SKM-1 (cell line): ENCODE results near the gene USP25.
"Not testable (repeated sequence)": the region's sequence is repeated elsewhere in the genome, so short reads cannot be mapped to it uniquely, and the experiment has no call there.

Experiments used
- DNase-seq: peaks from one replicate; lab custom pipeline; 2025; ENCODE audit not compliant: unreplicated experiment; lab: John Stamatoyannopoulos, UW

USP25 gene

DNA sequence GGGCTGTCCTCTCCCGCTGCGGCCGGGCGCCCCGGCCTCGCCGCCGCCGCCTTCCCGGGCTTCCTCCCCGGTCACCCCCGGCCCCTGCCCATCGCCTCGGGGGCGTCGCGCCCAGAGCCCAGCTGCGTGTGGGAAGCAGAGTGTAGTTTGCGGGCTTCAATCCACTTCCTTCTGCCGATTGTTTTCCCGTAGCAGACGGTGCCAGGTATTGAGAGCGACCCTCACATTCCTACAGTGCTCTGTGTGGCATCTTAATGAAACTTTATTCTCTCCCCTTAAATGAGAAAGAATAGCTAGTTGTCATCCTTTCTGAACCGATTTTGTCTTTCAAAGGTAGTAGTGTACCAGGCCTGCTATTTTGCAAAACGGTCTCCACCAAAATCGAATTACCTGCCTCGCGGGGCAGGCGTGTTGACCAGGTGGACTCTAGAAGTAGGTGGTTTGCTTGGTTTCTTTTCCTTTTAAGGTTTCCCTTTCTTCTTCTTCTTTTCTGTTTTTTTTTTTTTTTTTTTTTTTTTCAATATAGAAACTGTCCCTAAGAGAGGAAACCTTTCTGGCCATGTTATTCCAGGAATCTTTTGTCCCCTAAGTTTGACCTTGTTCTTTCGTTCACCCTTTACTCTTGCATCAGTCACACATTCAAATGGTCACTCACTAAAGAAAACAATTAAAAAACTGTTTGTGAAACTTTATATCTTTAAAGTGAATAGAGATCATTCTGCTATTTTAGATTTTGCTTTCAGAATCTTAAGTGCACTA is 881 bp downstream of the USP25 start:
- no peak for DNase-seq

DNA sequence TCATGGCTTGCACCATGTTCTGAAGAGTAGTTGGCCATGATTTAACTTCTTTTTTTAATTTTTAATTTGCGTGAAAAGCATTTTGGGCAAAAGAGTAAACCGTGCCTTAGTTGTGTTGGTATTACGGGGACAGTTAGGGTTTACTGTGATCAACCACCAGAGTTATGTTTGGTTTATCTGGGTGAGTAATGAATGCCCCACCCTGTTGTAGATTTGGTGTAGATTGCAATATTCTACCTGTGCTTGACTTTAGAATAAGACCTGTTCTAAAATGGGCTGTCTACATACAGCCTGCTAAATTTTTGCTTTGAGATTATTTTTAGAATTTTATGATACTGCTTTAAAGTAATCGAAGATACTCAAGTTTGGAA is 1.4 kb downstream of the USP25 start:
- no peak for DNase-seq

DNA sequence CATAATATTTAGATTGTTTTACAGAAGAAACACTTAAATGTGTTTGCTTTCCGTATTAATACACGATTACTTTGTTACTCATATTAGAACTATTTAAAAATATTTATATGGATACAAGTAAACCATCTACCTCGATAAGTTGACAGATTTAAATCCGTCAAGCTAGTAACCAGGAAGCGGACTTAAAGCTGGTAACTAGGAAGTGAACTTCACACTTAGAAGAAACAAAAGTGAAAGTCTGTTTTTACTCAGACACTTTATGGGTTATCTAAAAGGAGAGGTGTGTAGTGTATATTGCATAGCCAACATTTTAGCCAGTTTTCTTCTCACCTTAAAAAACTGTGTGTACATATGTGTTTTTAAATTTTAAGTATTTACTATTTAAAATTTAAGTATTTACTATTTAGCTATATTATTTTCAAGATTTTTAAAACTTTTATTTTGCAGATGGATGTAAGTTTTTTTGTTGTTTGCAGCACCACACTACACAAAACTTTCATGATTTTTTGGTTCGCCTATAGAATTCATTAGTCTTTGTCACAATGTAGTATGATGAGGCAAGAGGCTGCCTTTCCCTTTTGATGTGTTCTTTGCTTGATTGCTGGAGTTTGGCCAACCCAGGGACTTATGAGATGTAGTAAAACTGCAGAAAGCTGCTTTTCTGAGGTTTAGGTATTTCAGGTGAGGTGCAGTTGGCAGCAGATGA is 2.7 kb downstream of the USP25 start:
- peak; percentile 64 for DNase-seq

DNA sequence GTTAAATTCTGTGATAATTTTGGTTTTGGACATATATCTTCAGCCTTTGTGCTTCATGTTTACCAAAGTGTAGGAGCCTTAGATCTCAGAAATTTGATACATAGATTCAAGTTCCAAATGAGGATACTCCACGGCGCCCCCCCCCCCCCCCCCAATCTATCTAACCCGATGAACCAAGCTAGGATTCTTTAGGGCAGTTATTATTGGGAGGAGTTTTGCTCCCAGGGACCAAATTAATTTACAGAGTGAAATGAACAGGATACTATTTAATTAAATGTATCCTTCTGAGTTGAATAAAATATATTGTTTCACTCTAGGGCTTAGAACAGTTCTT is 3.2 kb downstream of the USP25 start:
- no peak for DNase-seq

DNA sequence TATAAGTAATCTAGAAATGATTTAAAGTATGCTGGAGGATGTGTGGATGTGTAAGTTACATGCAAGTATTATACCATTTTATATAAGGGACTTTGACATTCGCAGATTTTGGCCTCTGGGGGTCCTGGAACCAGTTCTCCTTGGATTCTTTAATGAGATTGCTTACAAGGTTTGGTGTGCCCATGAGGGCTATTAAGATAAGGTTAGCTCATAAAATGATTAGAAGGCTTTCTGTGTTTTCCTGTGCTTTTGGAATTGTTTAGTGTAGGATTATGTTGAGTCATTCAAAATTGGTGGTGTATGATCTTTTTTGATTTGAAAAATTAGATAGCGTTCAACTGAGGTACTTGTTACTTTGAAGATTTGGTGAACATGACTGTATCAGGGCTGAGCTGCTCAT is 5.6 kb downstream of the USP25 start:
- no peak for DNase-seq

DNA sequence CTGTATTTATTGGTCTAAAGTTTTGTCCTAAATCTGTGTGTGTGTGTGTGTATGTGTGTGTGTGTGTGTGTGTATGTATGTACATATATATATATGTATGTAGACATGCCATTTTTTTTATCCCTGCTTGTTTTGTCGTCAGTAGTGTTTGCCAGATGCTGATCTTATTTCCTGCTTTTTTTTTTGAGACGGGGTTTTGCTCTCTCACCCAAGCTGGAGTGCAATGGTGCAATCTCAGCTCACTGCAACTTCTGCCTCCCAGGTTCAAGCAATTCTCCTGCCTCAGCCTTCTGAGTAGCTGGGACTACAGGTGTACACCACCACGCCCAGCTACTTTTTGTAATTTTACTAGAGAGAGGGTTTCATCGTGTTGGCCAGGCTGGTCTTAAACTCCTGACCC is 6.1 kb downstream of the USP25 start:
- DNase-seq = not testable (repeated sequence)

DNA sequence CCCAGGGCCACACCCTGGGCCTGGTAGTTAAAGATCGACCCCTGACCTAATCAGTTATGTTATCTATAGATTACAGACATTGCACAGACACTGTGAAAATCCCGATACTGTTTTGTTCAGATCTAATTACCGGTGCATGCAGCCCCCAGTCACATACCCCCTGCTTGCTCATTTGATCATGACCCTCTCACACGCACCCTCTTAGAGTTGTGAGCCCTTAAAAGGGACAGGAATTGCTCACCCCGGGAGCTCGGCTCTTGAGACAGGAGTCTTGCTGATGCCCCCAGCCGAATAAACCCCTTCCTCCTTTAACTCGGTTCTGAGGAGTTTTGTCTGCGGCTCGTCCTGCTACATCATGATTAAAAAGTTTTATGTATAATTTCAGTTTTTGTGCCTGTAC is 9.0 kb downstream of the USP25 start:
- not testable (repeated sequence) for DNase-seq

DNA sequence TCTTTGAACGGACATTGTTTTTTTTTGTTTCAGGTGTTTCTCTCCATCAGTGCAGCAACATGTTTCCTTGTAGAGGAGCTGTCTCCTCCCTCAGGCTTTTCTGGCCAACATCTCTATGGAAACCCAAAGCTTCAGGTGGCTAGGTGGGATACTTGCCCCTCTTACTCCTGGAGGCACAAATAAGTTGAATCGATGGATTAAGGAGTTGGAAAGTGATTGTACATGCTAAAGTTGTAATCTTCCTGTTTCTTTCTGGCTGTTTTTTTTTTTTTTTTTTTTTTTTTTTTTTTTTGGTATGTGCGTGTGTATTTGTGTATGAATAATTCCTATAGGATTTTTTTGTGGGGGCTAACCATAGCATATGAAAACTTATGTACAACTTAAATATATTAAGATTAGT is 10.6 kb downstream of the USP25 start:
- DNase-seq = no peak

DNA sequence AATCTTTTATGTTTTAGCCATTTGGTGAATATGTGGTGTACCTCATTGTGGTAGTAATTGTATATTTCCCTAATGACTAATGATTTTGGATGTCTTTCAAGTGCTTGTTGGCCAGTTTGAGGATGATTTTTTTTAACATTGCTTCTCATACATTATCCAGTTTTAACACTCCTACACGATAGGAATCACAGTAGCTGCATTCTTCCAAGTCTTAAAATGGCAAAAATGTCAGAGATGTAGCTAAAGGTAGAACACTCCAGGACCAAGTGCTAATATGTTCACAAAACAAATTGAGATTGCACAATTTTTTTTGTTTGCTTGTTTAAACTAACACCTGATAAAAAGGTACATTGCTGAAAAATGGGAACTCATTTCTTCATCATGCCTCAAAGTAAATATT is 11.7 kb downstream of the USP25 start:
- no peak for DNase-seq

DNA sequence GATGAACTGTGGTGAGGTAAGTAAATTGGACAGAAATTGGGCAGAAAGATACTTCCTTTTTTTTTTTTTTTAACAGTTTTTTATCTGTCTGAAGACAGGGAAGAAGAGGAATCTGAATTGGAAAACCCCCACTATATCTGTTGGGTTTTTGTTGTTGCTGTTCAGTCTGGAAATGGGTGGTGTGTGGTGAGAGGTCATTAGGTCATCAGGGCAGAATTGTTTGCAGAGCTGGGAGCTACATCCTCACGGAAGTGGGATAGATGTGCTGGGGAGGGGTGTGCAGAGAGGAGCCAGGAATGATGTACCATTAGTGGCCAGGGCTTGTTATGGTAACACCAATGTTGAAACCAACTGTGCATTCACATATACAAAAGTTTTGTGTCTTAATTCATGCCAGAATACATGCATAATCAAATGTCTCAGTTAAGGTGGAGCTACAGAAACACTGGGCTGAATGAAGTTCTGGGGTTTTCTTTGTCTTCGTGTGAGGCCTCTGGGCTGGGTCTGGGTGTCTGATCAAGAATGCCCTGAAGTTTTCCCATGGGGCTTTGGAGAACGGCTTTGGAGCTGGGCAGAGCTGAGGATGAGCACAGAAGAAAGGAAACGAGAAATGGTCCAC is 12.4 kb downstream of the USP25 start:
- DNase-seq = no peak

DNA sequence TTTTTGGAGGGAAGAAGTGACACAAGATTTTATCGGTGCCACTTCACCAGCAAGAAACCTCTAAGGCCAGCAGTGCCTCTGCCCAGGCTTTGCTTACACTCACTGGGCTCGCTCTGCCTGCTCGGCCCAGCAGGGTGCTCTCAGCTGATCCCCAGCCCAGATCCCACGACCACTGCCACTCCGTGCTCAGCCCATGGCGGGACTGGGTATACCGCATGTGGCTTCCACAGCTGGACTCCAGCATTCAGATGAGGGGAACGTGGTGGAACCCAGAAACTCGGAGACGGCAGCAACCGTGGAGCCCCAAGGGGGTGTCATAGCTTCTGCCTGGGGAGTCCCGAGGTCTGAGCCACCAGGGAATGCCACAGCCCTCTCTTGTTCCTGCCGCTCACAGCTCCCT is 12.9 kb downstream of the USP25 start:
- no peak for DNase-seq

DNA sequence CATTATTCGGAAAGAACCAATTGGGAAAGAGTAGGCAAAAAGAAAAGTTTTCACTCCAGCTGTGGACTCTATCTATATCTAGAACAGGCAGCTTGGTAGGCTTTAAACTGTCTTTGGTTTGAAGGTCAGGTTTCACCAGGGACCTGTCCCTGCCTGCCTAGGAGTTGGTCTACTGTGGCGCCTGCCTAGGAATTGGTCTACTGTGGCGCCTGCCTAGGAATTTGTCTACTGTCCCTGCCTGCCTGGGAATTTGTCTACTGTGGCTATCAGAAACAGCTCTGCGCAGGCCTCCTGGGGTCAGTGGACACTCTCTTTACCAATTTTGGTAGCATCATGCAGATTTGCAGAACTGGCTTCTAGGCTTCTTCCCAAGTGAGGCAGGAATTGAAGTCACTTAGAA is 13.8 kb downstream of the USP25 start:
- no peak for DNase-seq

DNA sequence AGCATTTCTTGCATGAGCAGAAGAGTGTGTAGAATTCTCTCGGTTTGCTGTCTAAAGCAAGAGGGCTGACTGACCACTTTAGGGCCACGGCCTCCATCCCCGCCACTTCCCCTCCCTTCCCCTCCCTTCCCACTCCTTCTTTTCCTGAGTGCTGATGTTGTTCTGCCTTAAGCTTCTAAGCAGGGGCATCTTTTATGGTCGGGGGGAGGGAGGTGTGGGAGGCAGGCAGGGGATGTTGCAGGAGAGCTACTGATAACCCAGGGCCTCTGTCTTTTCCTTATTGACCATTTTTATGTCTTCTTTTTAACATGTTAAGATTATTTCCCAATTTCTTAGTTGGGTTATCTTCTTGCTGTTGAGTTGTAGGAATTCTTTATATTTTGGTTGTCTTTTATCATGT is 15.1 kb downstream of the USP25 start:
- DNase-seq = no peak

DNA sequence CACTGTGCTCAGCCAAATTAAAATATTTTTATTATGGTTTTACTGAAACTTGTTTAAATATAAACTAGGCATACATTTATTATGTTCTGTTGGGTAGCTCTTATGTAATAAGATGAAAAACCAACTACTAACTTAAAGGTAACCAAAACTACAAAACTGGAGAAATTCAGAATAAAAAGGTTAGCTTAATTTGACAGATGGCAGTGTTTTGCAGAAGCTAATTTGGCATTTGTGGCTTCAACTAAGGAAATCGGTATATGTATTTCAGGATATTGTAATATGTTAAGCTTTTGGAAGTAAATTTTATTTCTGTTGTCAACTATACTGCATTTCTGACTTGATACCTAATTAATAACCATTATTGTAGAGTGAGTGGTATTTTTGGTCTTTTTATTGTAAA is 18.8 kb downstream of the USP25 start:
- no peak for DNase-seq

DNA sequence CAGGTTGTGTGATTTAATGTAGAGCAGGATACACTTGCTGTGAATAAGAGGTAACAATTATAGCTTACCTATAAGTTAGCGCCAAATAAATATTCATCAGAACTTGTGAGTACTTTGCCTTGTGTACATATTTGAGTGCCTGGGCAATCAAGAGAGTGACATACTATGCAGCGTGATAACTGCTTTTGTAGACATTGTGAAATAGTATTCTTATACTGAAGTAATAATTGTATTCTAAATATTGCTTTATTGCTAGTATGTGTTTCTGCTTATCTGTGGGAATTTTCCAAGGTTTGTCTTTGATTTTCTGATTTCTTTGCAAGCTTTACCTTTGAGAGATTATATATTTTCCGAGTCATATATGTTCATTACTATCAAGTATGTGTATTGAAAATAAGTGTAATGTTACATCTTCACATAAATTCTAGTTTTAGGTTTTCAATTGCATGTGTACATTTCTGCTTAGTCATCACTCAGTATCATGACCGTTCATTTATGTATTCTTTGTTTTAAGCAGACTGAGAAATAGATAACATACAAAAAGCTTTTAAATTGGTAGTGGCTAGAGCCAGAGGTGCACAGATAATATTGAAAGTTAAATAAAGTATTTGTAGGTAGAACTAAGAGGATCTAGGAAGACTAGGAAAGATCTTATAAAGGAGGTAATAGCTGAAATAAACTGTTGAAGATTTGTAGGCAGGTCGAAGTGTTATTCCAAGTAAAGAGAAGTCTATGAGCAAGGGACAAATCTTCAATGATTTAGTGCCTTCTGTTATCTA is 19.5 kb downstream of the USP25 start:
- no peak for DNase-seq

DNA sequence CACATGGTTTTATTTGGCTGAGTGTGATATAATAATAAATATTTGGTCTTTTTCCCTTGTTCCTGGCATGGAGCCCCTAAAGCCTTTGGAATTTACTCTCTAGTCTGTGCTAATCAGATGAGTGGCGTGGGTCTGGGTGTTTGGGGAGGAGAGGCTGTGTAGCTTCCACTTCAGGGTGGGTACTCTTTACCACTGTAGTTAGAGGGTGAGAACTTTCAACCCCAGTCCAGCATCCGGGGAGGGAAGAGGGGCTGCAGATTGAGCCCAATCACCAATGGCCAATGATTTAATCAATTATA is 20.0 kb downstream of the USP25 start:
- no peak for DNase-seq

DNA sequence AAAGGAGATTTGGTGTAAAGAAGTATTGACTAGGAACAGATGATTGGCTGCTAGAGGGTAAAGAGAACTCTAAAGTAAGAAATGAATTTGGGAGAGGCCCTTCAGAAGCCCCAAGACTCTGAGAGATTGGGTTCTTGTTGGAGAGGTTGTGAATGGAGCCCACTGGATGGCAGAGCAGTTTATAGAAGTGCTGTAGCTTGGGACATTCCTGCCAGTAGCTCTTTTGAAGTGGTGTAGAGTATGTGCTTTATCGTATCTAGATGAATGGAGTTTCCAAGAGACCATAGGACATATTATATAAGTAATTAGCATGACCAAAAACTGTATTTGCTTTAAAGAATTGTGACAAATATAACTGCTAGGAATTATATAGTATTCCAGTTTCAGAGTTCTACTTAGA is 21.3 kb downstream of the USP25 start:
- DNase-seq = no peak

DNA sequence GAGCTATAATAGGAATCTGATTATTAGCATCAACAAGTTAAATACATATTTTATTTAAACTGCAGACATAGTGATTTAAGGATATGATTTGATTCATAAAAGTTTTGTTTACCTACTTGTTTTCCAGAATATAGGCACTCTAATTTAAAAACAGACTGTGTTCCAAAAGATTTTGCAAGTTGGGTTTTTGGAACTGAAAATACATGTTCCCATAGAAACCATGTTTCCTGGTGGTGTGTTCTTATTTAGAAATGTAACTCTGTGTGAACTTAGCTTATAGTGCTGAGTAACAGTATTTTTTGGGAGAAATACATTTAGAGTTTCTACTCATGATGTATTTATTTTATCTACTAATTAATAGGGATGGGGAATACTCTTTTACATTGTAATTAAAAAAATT is 21.8 kb downstream of the USP25 start:
- DNase-seq = no peak

DNA sequence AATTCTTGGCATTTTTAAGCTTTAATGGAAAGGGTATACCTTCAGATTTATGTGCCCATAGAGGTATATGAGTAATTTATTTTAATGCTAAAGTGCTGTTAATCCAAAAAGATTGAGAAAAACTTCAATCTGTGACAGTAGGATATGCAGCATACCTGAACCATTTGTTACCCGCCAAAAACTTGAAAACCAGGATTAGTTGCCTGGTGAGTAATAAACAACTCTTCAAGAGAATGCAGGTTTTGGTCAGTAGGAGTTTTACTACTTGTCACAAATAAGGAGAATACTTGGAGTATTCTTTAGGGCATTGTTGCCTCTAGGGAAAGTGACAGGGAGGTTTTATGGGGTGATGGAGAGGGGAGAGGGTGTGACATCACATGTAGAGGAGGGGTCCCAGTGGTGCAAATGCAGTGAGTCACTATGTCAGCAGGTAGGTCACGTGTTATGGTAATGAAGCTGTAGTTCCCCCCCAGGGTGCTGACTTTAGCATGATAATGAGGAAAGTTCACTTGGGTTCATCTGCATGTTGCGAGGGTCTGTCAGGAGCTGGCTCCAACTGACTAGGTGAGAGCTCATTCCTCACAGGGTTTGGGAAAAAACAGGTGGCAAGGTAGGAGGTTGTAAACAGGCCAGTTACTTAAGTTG is 23.1 kb downstream of the USP25 start:
- no peak for DNase-seq

DNA sequence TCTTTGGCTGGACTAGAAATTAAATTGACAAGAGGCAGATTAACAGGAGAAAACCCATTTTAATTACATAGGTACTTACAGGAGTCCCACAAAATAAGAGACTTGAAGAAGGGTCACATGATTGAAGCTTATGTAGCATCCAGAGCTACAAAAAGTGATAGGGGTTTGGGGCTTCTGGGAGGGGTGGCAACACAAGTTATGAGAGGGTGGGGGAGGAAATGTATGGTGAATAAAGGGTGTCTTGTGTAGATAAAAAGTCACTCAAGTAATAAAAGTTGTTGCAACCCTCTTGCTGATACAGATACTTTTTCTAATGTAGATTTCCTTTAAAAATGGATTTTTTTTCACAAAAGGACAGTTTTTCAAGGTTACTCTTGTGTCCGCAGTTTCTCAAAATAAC is 24.0 kb downstream of the USP25 start:
- DNase-seq = no peak

DNA sequence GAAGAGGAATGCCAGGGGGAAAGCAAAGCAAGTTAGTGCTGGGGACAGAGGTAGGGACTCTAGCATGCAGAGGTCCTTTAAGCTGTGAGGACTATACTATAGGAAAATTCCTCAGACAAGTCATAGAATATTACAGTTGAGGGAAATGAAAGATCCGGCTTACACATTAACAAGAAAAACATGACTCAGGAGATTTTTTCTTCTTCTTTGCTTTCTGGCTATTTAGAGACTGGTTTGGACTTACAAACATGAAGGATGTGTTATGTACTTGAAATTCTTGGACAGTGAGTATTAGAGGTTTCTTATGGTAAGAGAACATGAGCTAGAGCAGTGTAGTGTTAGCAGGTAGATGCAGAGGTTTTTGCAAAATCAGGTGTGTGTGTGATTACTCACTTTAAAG is 24.9 kb downstream of the USP25 start:
- no peak for DNase-seq

DNA sequence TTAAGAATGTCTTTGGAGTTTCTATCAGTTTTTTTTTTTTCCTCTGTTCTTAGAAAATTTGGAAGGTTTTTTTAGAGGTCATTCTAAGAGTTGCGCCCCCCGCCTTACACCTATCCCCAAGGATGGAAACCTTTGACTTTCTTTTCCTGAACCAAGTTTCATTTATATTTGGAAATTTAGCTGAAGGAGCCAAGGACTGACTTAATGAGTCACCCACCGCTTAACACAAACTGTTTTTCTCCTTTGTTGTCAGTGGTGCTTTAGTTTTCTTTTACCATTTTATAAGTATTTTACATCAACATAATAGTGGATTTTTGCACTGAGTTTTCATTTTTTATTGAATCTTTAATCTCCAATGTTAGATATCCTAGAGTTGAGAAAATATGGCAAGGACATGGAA is 25.3 kb downstream of the USP25 start:
- DNase-seq = no peak
